Neural cell (in vitro differentiated cells): Measurements from ENCODE around the gene TRMT44.

ENCODE experiments used
- EP300 ChIP-seq: fragments of 450-650 bp; conservative IDR thresholded peaks from 2 replicates; pipeline ENCODE4 v1.6.1; 2014; ENCODE audit warnings: antibody characterized with exemption, mild to moderate bottlenecking, moderate library complexity; ENCODE audit not compliant: poor library complexity, severe bottlenecking
- EZH2 ChIP-seq: fragments of 200-600, 300-800 bp; shearing (Covaris generic), sonication (generic); IDR thresholded peaks from 2 replicates; pipeline ENCODE4 v1.6.1; 2014; ENCODE audit warnings: antibody characterized with exemption, low read length, borderline replicate concordance, mild to moderate bottlenecking; ENCODE audit not compliant: insufficient read depth, poor library complexity, severe bottlenecking
- MXI1 ChIP-seq: fragments of 450-650 bp; conservative IDR thresholded peaks from 2 replicates; pipeline ENCODE4 v1.6.1; 2014; ENCODE audit warnings: antibody characterized with exemption, mild to moderate bottlenecking; ENCODE audit not compliant: poor library complexity, severe bottlenecking
- POLR2AphosphoS5 ChIP-seq: IDR thresholded peaks from 2 replicates; pipeline ENCODE4 v1.6.1; 2012
- SMC3 ChIP-seq: fragments of 450-650 bp; conservative IDR thresholded peaks from 2 replicates; pipeline ENCODE4 v1.6.1; 2014; ENCODE audit warnings: antibody characterized with exemption, mild to moderate bottlenecking, moderate library complexity; ENCODE audit not compliant: poor library complexity
- TAF1 ChIP-seq: IDR thresholded peaks from 2 replicates; pipeline ENCODE4 v1.6.1; 2012; ENCODE audit warnings: low read depth
- TF ChIP-seq, protein P1 (sequence below): fragments of 450-650 bp; IDR thresholded peaks from 2 replicates; pipeline ENCODE4 v1.5.1; 2014; ENCODE audit warnings: antibody characterized with exemption, mild to moderate bottlenecking, moderate library complexity; ENCODE audit not compliant: poor library complexity, severe bottlenecking

DNA sequence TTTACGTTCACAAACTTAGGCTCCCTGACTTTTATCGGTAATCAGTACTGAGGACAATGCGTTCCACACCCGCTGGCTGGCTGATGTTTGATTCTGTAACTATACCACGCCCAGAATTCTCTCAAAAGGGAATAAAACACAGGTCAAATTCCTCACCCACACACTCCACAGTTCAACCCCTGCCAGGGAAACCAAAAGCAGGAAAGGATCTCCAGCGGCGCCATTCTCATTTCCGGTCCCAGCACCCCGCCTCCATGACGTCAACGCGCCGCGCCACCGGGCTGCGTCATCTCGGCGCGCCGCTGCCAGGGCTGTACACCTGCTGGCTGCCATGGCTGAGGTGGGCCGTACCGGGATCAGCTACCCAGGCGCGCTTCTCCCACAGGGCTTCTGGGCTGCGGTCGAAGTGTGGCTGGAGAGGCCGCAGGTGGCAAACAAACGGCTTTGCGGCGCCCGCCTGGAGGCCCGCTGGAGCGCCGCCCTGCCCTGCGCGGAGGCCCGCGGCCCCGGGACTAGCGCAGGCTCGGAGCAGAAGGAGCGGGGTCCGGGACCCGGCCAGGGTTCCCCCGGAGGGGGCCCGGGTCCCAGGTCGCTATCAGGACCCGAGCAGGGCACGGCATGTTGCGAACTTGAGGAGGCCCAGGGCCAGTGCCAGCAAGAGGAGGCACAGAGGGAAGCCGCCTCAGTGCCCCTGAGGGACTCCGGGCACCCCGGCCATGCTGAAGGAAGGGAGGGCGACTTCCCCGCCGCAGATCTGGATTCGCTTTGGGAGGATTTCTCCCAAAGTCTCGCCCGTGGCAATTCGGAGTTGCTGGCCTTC is at the start of gene TRMT44, which contains the start of gene ACOX3:
- TF ChIP-seq, protein P1, sequence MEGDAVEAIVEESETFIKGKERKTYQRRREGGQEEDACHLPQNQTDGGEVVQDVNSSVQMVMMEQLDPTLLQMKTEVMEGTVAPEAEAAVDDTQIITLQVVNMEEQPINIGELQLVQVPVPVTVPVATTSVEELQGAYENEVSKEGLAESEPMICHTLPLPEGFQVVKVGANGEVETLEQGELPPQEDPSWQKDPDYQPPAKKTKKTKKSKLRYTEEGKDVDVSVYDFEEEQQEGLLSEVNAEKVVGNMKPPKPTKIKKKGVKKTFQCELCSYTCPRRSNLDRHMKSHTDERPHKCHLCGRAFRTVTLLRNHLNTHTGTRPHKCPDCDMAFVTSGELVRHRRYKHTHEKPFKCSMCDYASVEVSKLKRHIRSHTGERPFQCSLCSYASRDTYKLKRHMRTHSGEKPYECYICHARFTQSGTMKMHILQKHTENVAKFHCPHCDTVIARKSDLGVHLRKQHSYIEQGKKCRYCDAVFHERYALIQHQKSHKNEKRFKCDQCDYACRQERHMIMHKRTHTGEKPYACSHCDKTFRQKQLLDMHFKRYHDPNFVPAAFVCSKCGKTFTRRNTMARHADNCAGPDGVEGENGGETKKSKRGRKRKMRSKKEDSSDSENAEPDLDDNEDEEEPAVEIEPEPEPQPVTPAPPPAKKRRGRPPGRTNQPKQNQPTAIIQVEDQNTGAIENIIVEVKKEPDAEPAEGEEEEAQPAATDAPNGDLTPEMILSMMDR = no peak
- TF ChIP-seq SMC3 (peak; percentile 42), TAF1 (peak; percentile 55), EZH2 (no peak), POLR2AphosphoS5 (peak; percentile 90), MXI1 (peak; percentile 99), EP300 (peak; percentile 63)
